H1 (cell line): Measurements from ENCODE around the gene C5orf22. TPM values are rescaled to one million over a fixed set of nuclear protein-coding genes. Genes with fewer than 3 reads are reported as not detected.

Experiments
- CTCF ChIA-PET: fragments of 300-600 bp; sonication (Branson Sonifier 250); formaldehyde crosslinking; loops from one replicate; lab custom pipeline; 2021; ENCODE audit not compliant: partially characterized antibody; lab: Charles Lee
- POLR2A ChIA-PET: fragments of 300-600 bp; sonication (Branson Sonifier 250); formaldehyde crosslinking; loops from one replicate; lab custom pipeline; 2021; ENCODE audit warnings: inconsistent platforms; ENCODE audit not compliant: partially characterized antibody; lab: Charles Lee
- DNase-seq, 2 experiments: peaks; one replicate each; pipeline versions ENCODE4 v3.0.0 to v3.0.0-alpha.2; 2010 to 2022; ENCODE audit warnings: low spot score in 2 of 2, low read depth in 1 of 2, mixed read lengths in 1 of 2
- FAIRE-seq: peaks from 2 replicates; lab custom pipeline; 2011; peaks lifted over from hg19 to GRCh38; lab: Jason Lieb, UNC
- H2AFZ ChIP-seq: 2 replicates; pipeline ENCODE4 v1.8.1; 2012; ENCODE audit warnings: low read length, inconsistent platforms
- H2AK5ac ChIP-seq: 2 replicates; pipeline ENCODE4 v1.6.1; 2013; ENCODE audit warnings: low read depth, low read length
- H2BK120ac ChIP-seq: replicated peaks from 2 replicates; pipeline ENCODE3; 2013; ENCODE audit warnings: low read depth, low read length, inconsistent platforms
- H2BK12ac ChIP-seq: 2 replicates; pipeline ENCODE4 v1.6.1; 2013; ENCODE audit warnings: low read depth, low read length
- H2BK15ac ChIP-seq: 2 replicates; pipeline ENCODE4 v1.6.1; 2013; ENCODE audit warnings: low read length
- H2BK20ac ChIP-seq: 2 replicates; pipeline ENCODE4 v1.6.1; 2013; ENCODE audit warnings: low read length
- H2BK5ac ChIP-seq: 2 replicates; pipeline ENCODE4 v1.6.1; 2013; ENCODE audit warnings: low read depth, low read length
- H3K14ac ChIP-seq: 2 replicates; pipeline ENCODE4 v1.6.1; 2013; ENCODE audit warnings: inconsistent platforms; ENCODE audit not compliant: insufficient read length
- H3K18ac ChIP-seq: 2 replicates; pipeline ENCODE4 v1.6.1; 2013; ENCODE audit warnings: low read length; ENCODE audit errors: extremely low read depth
- H3K23ac ChIP-seq: 2 replicates; pipeline ENCODE4 v1.6.1; 2013; ENCODE audit warnings: inconsistent platforms; ENCODE audit not compliant: insufficient read length
- H3K23me2 ChIP-seq: 2 replicates; pipeline ENCODE4 v1.6.1; 2013; ENCODE audit warnings: low read depth, low read length
- H3K27ac ChIP-seq: 2 replicates; pipeline ENCODE4 v1.6.1; 2011; ENCODE audit warnings: low read depth, low read length, inconsistent platforms
- H3K27me3 ChIP-seq, 4 experiments: replicated peaks in 1 of 4; 1 replicate in 1 of 4; 2 replicates in 3 of 4; pipeline versions ENCODE4 v1.6.1 to v1.8.1; 2011 to 2013; ENCODE audit warnings: low read length in 3 of 4, mild to moderate bottlenecking in 3 of 4, inconsistent platforms in 2 of 4, mixed read lengths in 2 of 4, moderate library complexity in 1 of 4; ENCODE audit not compliant: control insufficient read depth in 3 of 4, insufficient read depth in 3 of 4; ENCODE audit errors: extremely low read depth in 1 of 4
- H3K36me3 ChIP-seq, 4 experiments: 2 replicates each; pipeline versions ENCODE4 v1.6.1 to v1.8.1; 2011 to 2013; ENCODE audit warnings: mild to moderate bottlenecking in 4 of 4, low read length in 3 of 4, moderate library complexity in 2 of 4, control low read depth in 1 of 4, inconsistent platforms in 1 of 4; ENCODE audit not compliant: insufficient read depth in 4 of 4, control insufficient read depth in 2 of 4
- H3K4ac ChIP-seq: replicated peaks from 2 replicates; pipeline ENCODE3; 2013; ENCODE audit warnings: low read length, low read depth, mixed read lengths, inconsistent platforms; ENCODE audit not compliant: insufficient read length
- H3K4me1 ChIP-seq, 4 experiments: replicated peaks in 1 of 4; 1 replicate in 1 of 4; 2 replicates in 3 of 4; pipeline versions ENCODE4 v1.6.1 to v1.8.1; 2011 to 2013; ENCODE audit warnings: low read length in 3 of 4, inconsistent platforms in 2 of 4, mixed read lengths in 1 of 4; ENCODE audit not compliant: insufficient read depth in 4 of 4, control insufficient read depth in 3 of 4
- H3K4me2 ChIP-seq, 2 experiments: 2 replicates each; pipeline versions ENCODE4 v1.6.1 to v1.8.1; 2011 to 2013; ENCODE audit warnings: low read depth in 2 of 2, low read length in 2 of 2, control low read depth in 1 of 2, inconsistent platforms in 1 of 2, mild to moderate bottlenecking in 1 of 2; ENCODE audit not compliant: insufficient read depth in 1 of 2
- H3K4me3 ChIP-seq, 4 experiments: fragments of 200-600, 300-600 bp in 1 of 4; sonication (generic), shearing (Covaris generic), sonication (Bioruptor Twin) in 1 of 4; 2 replicates each; pipeline versions ENCODE4 v1.5.1 to v1.8.1; 2011 to 2016; ENCODE audit warnings: low read length in 4 of 4, low read depth in 3 of 4, control low read depth in 2 of 4, inconsistent platforms in 2 of 4, mild to moderate bottlenecking in 2 of 4, mixed read lengths in 1 of 4, moderate library complexity in 1 of 4; ENCODE audit not compliant: insufficient read depth in 2 of 4; ENCODE audit errors: extremely low read depth in 1 of 4
- H3K56ac ChIP-seq: replicated peaks from 2 replicates; pipeline ENCODE3; 2013; ENCODE audit warnings: low read depth, mild to moderate bottlenecking, mixed read lengths, low read length, inconsistent platforms; ENCODE audit not compliant: insufficient read length
- H3K79me1 ChIP-seq: 2 replicates; pipeline ENCODE4 v1.6.1; 2013; ENCODE audit warnings: low read depth, low read length, control low read depth
- H3K79me2 ChIP-seq, 2 experiments: 2 replicates each; pipeline versions ENCODE4 v1.6.1 to v1.8.1; 2012 to 2013; ENCODE audit warnings: low read length in 2 of 2, mild to moderate bottlenecking in 2 of 2, inconsistent platforms in 1 of 2; ENCODE audit not compliant: insufficient read depth in 2 of 2, control insufficient read depth in 1 of 2
- H3K9ac ChIP-seq, 4 experiments: replicated peaks in 1 of 4; 1 replicate in 1 of 4; 2 replicates in 3 of 4; pipeline versions ENCODE4 v1.6.1 to v1.8.1; 2011 to 2013; ENCODE audit warnings: low read depth in 3 of 4, low read length in 3 of 4, control low read depth in 2 of 4, mild to moderate bottlenecking in 2 of 4, moderate library complexity in 2 of 4, inconsistent platforms in 1 of 4; ENCODE audit errors: extremely low read depth in 1 of 4
- H3K9me3 ChIP-seq, 2 experiments: 2 replicates each; pipeline versions ENCODE4 v1.6.1 to v1.8.1; 2012 to 2013; ENCODE audit warnings: mild to moderate bottlenecking in 2 of 2, moderate library complexity in 2 of 2, control low read depth in 1 of 2, inconsistent platforms in 1 of 2, low read depth in 1 of 2, low read length in 1 of 2, mixed read lengths in 1 of 2; ENCODE audit not compliant: insufficient read depth in 2 of 2
- H4K20me1 ChIP-seq, 2 experiments: replicated peaks in 1 of 2; 2 replicates each; pipeline versions ENCODE3 to v1.8.1; 2011 to 2013; ENCODE audit warnings: inconsistent platforms in 2 of 2, low read length in 2 of 2, mild to moderate bottlenecking in 1 of 2; ENCODE audit not compliant: insufficient read depth in 2 of 2, control insufficient read depth in 1 of 2
- H4K5ac ChIP-seq: 2 replicates; pipeline ENCODE4 v1.6.1; 2013; ENCODE audit warnings: low read length, low read depth, mixed read lengths, inconsistent platforms; ENCODE audit not compliant: insufficient read length
- H4K8ac ChIP-seq: 2 replicates; pipeline ENCODE4 v1.8.0; 2013; ENCODE audit warnings: mild to moderate bottlenecking, moderate library complexity, low read length, inconsistent platforms; ENCODE audit not compliant: insufficient read depth; ENCODE audit errors: extremely low read depth
- H4K91ac ChIP-seq: replicated peaks from 2 replicates; pipeline ENCODE3; 2013; ENCODE audit warnings: low read length, mixed read lengths, inconsistent platforms; ENCODE audit not compliant: insufficient read length
- CBX5 ChIP-seq: fragments of 300-800, 300-1000 bp; sonication (generic); IDR thresholded peaks from 2 replicates; pipeline ENCODE4 v1.7.1; 2016; ENCODE audit warnings: antibody characterized with exemption, low read length, low read depth
- CEBPB ChIP-seq: IDR thresholded peaks from 2 replicates; pipeline ENCODE4 v1.6.1; 2012; ENCODE audit warnings: low read depth, low read length
- CHD1 ChIP-seq: IDR thresholded peaks from 2 replicates; pipeline ENCODE4 v1.6.1; 2012; ENCODE audit warnings: low read depth, low read length, improper control_type of control experiment
- FOSL1 ChIP-seq: IDR thresholded peaks from 2 replicates; pipeline ENCODE4 v1.6.1; 2011; ENCODE audit warnings: mild to moderate bottlenecking, low read depth, low read length, moderate library complexity; ENCODE audit not compliant: insufficient read depth
- GTF2F1 ChIP-seq: IDR thresholded peaks from 2 replicates; pipeline ENCODE4 v1.6.1; 2012; ENCODE audit warnings: low read depth, low read length, improper control_type of control experiment, borderline replicate concordance
- HDAC6 ChIP-seq: IDR thresholded peaks from one replicate; pipeline ENCODE4 v1.7.1; 2012; ENCODE audit warnings: low read depth, mild to moderate bottlenecking, inconsistent platforms, low read length, moderate library complexity
- KDM1A ChIP-seq: fragments of 200-600, 300-600 bp; sonication (generic); IDR thresholded peaks from 2 replicates; pipeline ENCODE4 v1.7.1; 2016; ENCODE audit warnings: mild to moderate bottlenecking, low read length, borderline replicate concordance
- KDM4A ChIP-seq: IDR thresholded peaks from one replicate; pipeline ENCODE4 v1.7.1; 2012; ENCODE audit warnings: low read depth, mild to moderate bottlenecking, moderate library complexity, low read length, inconsistent platforms; ENCODE audit not compliant: severe bottlenecking
- NRF1 ChIP-seq: IDR thresholded peaks from 2 replicates; pipeline ENCODE4 v1.6.1; 2011; ENCODE audit warnings: mild to moderate bottlenecking, low read depth, low read length, improper control_type of control experiment
- RFX5 ChIP-seq: IDR thresholded peaks from 2 replicates; pipeline ENCODE4 v1.6.1; 2011; ENCODE audit warnings: low read depth, low read length, improper control_type of control experiment, borderline replicate concordance
- RNF2 ChIP-seq: fragments of 200-900, 300-1000 bp; sonication (generic); IDR thresholded peaks from 2 replicates; pipeline ENCODE4 v1.7.1; 2016; ENCODE audit warnings: borderline replicate concordance, low read depth, mild to moderate bottlenecking, antibody characterized with exemption, low read length; ENCODE audit not compliant: poor library complexity, severe bottlenecking; ENCODE audit errors: missing control alignments
- SP1 ChIP-seq: IDR thresholded peaks from 2 replicates; pipeline ENCODE4 v1.6.1; 2011; ENCODE audit warnings: low read depth, low read length
- TAF7 ChIP-seq: optimal IDR thresholded peaks from 2 replicates; pipeline ENCODE3; 2011; ENCODE audit warnings: low read depth, mild to moderate bottlenecking, inconsistent platforms, low read length, moderate library complexity, borderline replicate concordance
- whole genome bisulfite sequencing, 2 experiments: shearing (Covaris generic) in 1 of 2; methylation state at CpG; one replicate each; pipeline versions ENCODE4 v1.1.6 to v1.1.7; 2013 to 2015; ENCODE audit warnings: low lambda C conversion rate in 2 of 2, mixed read lengths in 2 of 2, inconsistent platforms in 1 of 2, low coverage in 1 of 2, missing lambda C conversion rate in 1 of 2; ENCODE audit not compliant: insufficient replicate concordance in 2 of 2, insufficient coverage in 1 of 2, insufficient read length in 1 of 2; ENCODE audit errors: extremely low coverage in 1 of 2, missing lambda C conversion rate in 1 of 2; 5-methylcytosine and 5-hydroxymethylcytosine counted together
- polyA plus RNA-seq, 7 experiments: library from polyadenylated mRNA; depleted of rRNA in 3 of 7; stranded (reverse) in 5 of 7; unstranded in 2 of 7; fragments of >200 nt in 5 of 7; fragments of 200-250 nt in 2 of 7; gene quantifications; 1 replicate in 5 of 7; 2 replicates in 1 of 7; 4 replicates in 1 of 7; pipeline versions ENCODE4 v1.2.1 to v1.2.3, GENCODE V29; 2011 to 2013; ENCODE audit warnings: missing spikeins in 2 of 7, mixed read lengths in 2 of 7
- total RNA-seq: library from RNA; stranded (reverse); fragmentation: NEBNext Ultra II Directional; extraction: Animal tissue kit (Norgen Biotek cat#: 25700); gene quantifications from 2 replicates; pipeline ENCODE4 v1.2.1, GENCODE V29; 2021

C5orf22 gene
- total and polyA plus RNA-seq, 2 of the 8 experiments (the other 6 are each of a cell fraction or from before 2014, with no cell fraction given), result 19.6 to 36.2 TPM

GRCh38 chr5:31585895-31586270 is 53.8 kb downstream of the C5orf22 start:
- H2BK20ac ChIP-seq, result no peak overlapping the region
- no peaks in the 10 kb centered on the region for H4K20me1 ChIP-seq
- H2AK5ac ChIP-seq, result no peak overlapping the region
- H2BK15ac ChIP-seq, result no peak overlapping the region
- H3K14ac ChIP-seq, result no peak overlapping the region
- no peak overlapping the region for H3K4me2 ChIP-seq
- no peaks in the 10 kb centered on the region for H3K36me3 ChIP-seq
- no peak overlapping the region for H3K9ac ChIP-seq
- H3K79me1 ChIP-seq, result no peaks in the 10 kb centered on the region
- H4K5ac ChIP-seq, result no peak overlapping the region
- no peak overlapping the region for H3K4ac ChIP-seq
- no peak overlapping the region for H2BK5ac ChIP-seq
- peaks cover 0 to 4% (median 2%) of the 10 kb centered on the region in 4 experiments; a peak in 5 of 7 replicates for H3K4me1 ChIP-seq
- no peaks in the 10 kb centered on the region; the same call in 1 of the 2 replicates for H3K23me2 ChIP-seq
- WGBS, 2 experiments, result 90% methylated on average over 2 of the region's 2 CpGs; no CpG with 5 or more reads in 1 of the 2 experiments
- no peak for DNase-seq
- H2BK12ac ChIP-seq, result no peak overlapping the region
- H3K18ac ChIP-seq, result no peak overlapping the region
- H4K8ac ChIP-seq, result no peak overlapping the region
- H4K91ac ChIP-seq, result no peak overlapping the region
- no peaks in the 10 kb centered on the region for H3K27me3 ChIP-seq
- H3K79me2 ChIP-seq, result no peaks in the 10 kb centered on the region
- H3K23ac ChIP-seq, result no peak overlapping the region
- no peak for TF ChIP-seq CEBPB
- no peak for TF ChIP-seq CHD1
- no peak for TF ChIP-seq SP1
- TF ChIP-seq RNF2, result no peak
- TF ChIP-seq TAF7, result no peak
- TF ChIP-seq FOSL1, result no peak
- TF ChIP-seq RFX5, result no peak
- TF ChIP-seq NRF1, result no peak
- no peak for TF ChIP-seq KDM1A
- TF ChIP-seq KDM4A, result no peak
- TF ChIP-seq GTF2F1, result no peak
- TF ChIP-seq CBX5, result no peak
- no peak for TF ChIP-seq HDAC6
- no peak overlapping the region for H3K56ac ChIP-seq
- ChIA-PET POLR2A (no interaction called here), CTCF (interaction anchor here (0.6 to 2.2 kb wide), 6 partner anchors 24 to 376 kb away, joined by 3 to 8 read pairs (median 3); no protein-coding TSS in a partner anchor)
- FAIRE-seq, result no peak
- no peak overlapping the region for H3K27ac ChIP-seq
- no peak overlapping the region for H3K4me3 ChIP-seq
- H3K9me3 ChIP-seq, result no peaks in the 10 kb centered on the region
- no peak overlapping the region for H2AFZ ChIP-seq
- no peak overlapping the region for H2BK120ac ChIP-seq
